Osteoblast (primary cell): ENCODE data around the gene CIDEA. TPM values are rescaled to one million over a fixed set of nuclear protein-coding genes. Genes with fewer than 3 reads are reported as not detected.
A peak's percentile ranks its signal among the peaks of the same experiment; 100 is the strongest.

Experiments
- DNase-seq: peaks from one replicate; pipeline ENCODE4 v3.0.0; 2011; ENCODE audit warnings: low spot score, mixed read lengths; ENCODE audit not compliant: insufficient read length; ENCODE audit errors: missing footprints
- H2AFZ ChIP-seq: 2 replicates; pipeline ENCODE4 v1.6.0; 2011; ENCODE audit warnings: mild to moderate bottlenecking, low read length
- H3K27ac ChIP-seq: 2 replicates; pipeline ENCODE4 v1.5.1; 2011; ENCODE audit warnings: mild to moderate bottlenecking, low read depth, low read length, moderate library complexity
- H3K27me3 ChIP-seq: 2 replicates; pipeline ENCODE4 v1.6.0; 2012; ENCODE audit warnings: mild to moderate bottlenecking, control low read depth, inconsistent platforms, low read length, moderate library complexity; ENCODE audit not compliant: insufficient read depth
- H3K36me3 ChIP-seq: 2 replicates; pipeline ENCODE4 v1.5.1; 2011; ENCODE audit warnings: mild to moderate bottlenecking, low read length, control low read depth, moderate library complexity; ENCODE audit not compliant: insufficient read depth
- H3K4me1 ChIP-seq: 2 replicates; pipeline ENCODE4 v1.5.1; 2011; ENCODE audit warnings: mild to moderate bottlenecking, low read length, control low read depth, moderate library complexity; ENCODE audit not compliant: insufficient read depth
- H3K4me2 ChIP-seq: 2 replicates; pipeline ENCODE4 v1.6.0; 2011; ENCODE audit warnings: mild to moderate bottlenecking, low read length; ENCODE audit not compliant: insufficient read depth
- H3K4me3 ChIP-seq: fragments of 200-600 bp; sonication (generic); 3 replicates; pipeline ENCODE4 v1.5.1; 2012; ENCODE audit warnings: mild to moderate bottlenecking, low read length, inconsistent platforms; ENCODE audit not compliant: insufficient read depth
- H3K79me2 ChIP-seq: 2 replicates; pipeline ENCODE4 v1.6.0; 2012; ENCODE audit warnings: mild to moderate bottlenecking, low read length, control low read depth, inconsistent platforms; ENCODE audit not compliant: insufficient read depth
- H3K9me3 ChIP-seq: 2 replicates; pipeline ENCODE4 v1.5.1; 2011; ENCODE audit warnings: low read depth, low read length, control low read depth
- H4K20me1 ChIP-seq: 2 replicates; pipeline ENCODE4 v1.6.0; 2012; ENCODE audit warnings: mild to moderate bottlenecking, low read length, control low read depth; ENCODE audit not compliant: insufficient read depth
- CTCF ChIP-seq: IDR thresholded peaks from 2 replicates; pipeline ENCODE4 v1.5.1; 2011; ENCODE audit warnings: mild to moderate bottlenecking, low read depth, low read length, moderate library complexity; ENCODE audit errors: extremely low read depth
- total RNA-seq: library from RNA; depleted of rRNA; stranded (reverse); fragments of >200 nt; gene quantifications from 2 replicates; pipeline ENCODE4 v1.2.3, GENCODE V29; 2012

The CIDEA gene
- total RNA-seq, 1 donor = not detected

- peak; percentile 91 for DNase-seq
- H4K20me1 ChIP-seq = no peaks in the 10 kb centered on the region
- H3K36me3 ChIP-seq = no peaks in the 10 kb centered on the region
- H3K27me3 ChIP-seq = no peaks in the 10 kb centered on the region
- H2AFZ ChIP-seq = peak overlapping the region; percentile 81
- H3K79me2 ChIP-seq = peaks cover 12% of the 10 kb centered on the region
- H3K4me1 ChIP-seq = peaks cover 43% of the 10 kb centered on the region
- no peak for TF ChIP-seq CTCF
- peak overlapping the region; percentile 92 for H3K27ac ChIP-seq
- peak overlapping the region; percentile 21 for H3K4me3 ChIP-seq
- H3K9me3 ChIP-seq = no peaks in the 10 kb centered on the region
- peak overlapping the region; percentile 70 for H3K4me2 ChIP-seq
These were observed 28.4 kb downstream of the CIDEA start for GRCh38 chr18:12282442-12283039.

GRCh38 chr18:12283256-12283655 is 29.1 kb downstream of the CIDEA start:
- no peaks in the 10 kb centered on the region for H3K36me3 ChIP-seq
- no peaks in the 10 kb centered on the region for H3K27me3 ChIP-seq
- no peak overlapping the region for H3K4me2 ChIP-seq
- DNase-seq = peak; percentile 80
- H3K4me3 ChIP-seq = no peak overlapping the region
- H3K27ac ChIP-seq = no peak overlapping the region
- H4K20me1 ChIP-seq = no peaks in the 10 kb centered on the region
- no peaks in the 10 kb centered on the region for H3K9me3 ChIP-seq
- H3K4me1 ChIP-seq = peaks cover 39% of the 10 kb centered on the region
- H2AFZ ChIP-seq = no peak overlapping the region
- peak; percentile 28 for TF ChIP-seq CTCF
- H3K79me2 ChIP-seq = peaks cover 9% of the 10 kb centered on the region

GRCh38 chr18:12283666-12284065 is 29.5 kb downstream of the CIDEA start:
- Histone ChIP-seq H2AFZ (no peak overlapping the region), H3K4me1 (peaks cover 39% of the 10 kb centered on the region), H3K9me3 (no peaks in the 10 kb centered on the region), H4K20me1 (no peaks in the 10 kb centered on the region), H3K27me3 (no peaks in the 10 kb centered on the region), H3K79me2 (peaks cover 8% of the 10 kb centered on the region), H3K4me2 (no peak overlapping the region), H3K36me3 (no peaks in the 10 kb centered on the region), H3K4me3 (no peak overlapping the region), H3K27ac (no peak overlapping the region)
- no peak for DNase-seq
- no peak for TF ChIP-seq CTCF

GRCh38 chr18:12287131-12287681 is 33.0 kb downstream of the CIDEA start:
- peaks cover 20% of the 10 kb centered on the region for H3K4me1 ChIP-seq
- peak overlapping the region; percentile 79 for H3K4me3 ChIP-seq
- H4K20me1 ChIP-seq = no peaks in the 10 kb centered on the region
- H3K4me2 ChIP-seq = peak overlapping the region; percentile 86
- no peaks in the 10 kb centered on the region for H3K9me3 ChIP-seq
- no peak for DNase-seq
- no peak for TF ChIP-seq CTCF
- H3K79me2 ChIP-seq = no peaks in the 10 kb centered on the region
- peak overlapping the region; percentile 88 for H3K27ac ChIP-seq
- no peaks in the 10 kb centered on the region for H3K36me3 ChIP-seq
- H2AFZ ChIP-seq = peak overlapping the region; percentile 93
- H3K27me3 ChIP-seq = no peaks in the 10 kb centered on the region
